LNCAP (cell line): ENCODE results near the gene LY6G5B.

ENCODE experiments used
- TF ChIP-seq, protein P1 (sequence below): fragments of 450-650 bp; IDR thresholded peaks from 2 replicates; pipeline ENCODE4 v1.5.1; 2017; ENCODE audit warnings: mild to moderate bottlenecking

LY6G5B gene

DNA sequence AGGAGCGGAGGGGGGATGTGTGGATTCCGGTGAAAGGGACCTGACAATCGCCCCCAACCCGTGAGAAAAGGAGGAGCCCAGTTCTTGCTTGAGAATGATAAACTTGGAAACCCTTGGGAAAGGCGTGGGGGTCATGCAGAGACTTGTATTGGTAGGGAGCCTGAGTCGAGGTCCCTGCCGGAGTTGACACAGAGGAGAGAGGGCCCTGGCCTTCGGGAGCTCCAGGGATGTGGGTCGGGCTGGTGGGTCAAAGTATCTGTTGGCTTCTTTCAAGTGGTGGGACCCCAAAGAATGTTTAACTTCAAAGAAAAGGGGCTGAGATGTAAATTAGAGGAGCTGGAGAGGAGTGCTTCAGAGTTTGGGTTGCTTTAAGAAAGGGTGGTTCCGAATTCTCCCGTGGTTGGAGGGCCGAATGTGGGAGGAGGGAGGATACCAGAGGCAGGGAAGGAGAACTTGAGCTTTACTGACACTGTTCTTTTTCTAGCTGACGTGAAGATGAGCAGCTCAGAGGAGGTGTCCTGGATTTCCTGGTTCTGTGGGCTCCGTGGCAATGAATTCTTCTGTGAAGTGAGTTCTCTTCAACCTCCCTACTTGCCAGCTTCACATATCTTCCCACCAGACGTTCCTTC is 3.3 kb upstream of the LY6G5B start:
- TF ChIP-seq, protein P1, sequence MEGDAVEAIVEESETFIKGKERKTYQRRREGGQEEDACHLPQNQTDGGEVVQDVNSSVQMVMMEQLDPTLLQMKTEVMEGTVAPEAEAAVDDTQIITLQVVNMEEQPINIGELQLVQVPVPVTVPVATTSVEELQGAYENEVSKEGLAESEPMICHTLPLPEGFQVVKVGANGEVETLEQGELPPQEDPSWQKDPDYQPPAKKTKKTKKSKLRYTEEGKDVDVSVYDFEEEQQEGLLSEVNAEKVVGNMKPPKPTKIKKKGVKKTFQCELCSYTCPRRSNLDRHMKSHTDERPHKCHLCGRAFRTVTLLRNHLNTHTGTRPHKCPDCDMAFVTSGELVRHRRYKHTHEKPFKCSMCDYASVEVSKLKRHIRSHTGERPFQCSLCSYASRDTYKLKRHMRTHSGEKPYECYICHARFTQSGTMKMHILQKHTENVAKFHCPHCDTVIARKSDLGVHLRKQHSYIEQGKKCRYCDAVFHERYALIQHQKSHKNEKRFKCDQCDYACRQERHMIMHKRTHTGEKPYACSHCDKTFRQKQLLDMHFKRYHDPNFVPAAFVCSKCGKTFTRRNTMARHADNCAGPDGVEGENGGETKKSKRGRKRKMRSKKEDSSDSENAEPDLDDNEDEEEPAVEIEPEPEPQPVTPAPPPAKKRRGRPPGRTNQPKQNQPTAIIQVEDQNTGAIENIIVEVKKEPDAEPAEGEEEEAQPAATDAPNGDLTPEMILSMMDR: no peak

DNA sequence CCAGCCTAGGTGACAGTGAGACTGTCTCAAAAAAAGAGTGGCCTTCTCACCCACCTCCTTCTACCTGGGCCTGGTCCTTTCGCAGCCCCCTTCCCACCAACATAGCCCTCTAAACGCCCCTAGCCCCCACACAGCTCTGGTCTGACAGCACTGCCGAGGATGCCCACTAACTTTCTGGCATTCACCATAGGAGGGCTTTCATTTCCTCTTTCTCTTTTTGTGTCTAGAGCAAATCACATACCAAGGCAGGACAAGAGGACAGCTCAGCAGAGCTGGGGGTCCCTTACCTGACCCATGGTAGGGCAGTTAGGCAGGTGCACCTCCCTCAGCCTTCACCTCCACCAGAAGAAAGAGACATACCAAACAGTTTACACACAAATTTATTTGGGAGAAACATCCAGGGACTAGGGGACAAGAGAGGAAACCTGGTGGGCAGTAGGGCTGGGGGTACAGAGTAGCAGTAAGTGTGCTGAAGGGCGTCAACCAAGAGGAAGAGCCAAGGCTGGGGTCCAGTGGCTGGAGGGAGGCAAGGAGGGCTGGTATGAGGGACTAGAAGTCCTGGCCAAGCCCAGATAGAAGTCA is 6.6 kb downstream of the LY6G5B start:
- TF ChIP-seq, protein P1: no peak

DNA sequence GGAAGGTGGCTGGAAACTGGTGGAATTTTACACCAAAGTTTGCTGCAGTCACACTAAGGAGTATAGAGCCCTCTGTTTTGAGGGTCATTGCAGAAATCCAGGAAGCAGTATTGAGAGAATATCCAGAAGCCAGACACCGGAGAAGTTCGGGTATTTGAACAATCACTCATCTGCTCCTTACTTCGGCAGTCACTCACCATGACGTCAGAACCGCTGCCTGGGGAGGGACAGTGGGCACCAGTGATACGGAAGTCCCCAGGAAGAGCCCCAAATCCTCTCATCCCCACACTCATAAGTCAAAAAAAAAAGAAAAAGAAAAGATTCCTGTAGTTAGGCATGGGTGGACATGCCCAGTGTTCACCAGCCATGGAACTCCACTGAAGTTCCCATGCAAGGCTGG is 7.1 kb downstream of the LY6G5B start:
- TF ChIP-seq, protein P1: no peak

DNA sequence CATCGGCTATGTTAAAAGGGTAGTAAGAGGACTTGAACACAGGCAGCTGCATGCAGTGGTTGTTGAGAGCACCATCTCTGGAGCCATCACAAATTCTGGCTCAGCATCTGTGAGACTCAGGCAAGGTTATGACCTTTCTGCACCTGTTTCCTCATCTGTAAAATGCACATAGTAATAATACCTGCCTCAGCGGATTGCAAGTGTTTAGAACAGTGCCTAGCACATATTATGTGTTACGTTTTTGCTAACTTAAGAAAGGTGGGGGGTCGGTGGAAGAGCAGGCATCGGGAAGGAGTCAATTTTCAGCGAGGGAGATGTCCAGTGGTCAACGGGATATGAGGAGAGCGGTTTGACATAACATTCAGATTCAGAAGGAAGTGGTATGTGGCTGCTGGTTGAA is 8.2 kb downstream of the LY6G5B start:
- TF ChIP-seq, protein P1: no peak

DNA sequence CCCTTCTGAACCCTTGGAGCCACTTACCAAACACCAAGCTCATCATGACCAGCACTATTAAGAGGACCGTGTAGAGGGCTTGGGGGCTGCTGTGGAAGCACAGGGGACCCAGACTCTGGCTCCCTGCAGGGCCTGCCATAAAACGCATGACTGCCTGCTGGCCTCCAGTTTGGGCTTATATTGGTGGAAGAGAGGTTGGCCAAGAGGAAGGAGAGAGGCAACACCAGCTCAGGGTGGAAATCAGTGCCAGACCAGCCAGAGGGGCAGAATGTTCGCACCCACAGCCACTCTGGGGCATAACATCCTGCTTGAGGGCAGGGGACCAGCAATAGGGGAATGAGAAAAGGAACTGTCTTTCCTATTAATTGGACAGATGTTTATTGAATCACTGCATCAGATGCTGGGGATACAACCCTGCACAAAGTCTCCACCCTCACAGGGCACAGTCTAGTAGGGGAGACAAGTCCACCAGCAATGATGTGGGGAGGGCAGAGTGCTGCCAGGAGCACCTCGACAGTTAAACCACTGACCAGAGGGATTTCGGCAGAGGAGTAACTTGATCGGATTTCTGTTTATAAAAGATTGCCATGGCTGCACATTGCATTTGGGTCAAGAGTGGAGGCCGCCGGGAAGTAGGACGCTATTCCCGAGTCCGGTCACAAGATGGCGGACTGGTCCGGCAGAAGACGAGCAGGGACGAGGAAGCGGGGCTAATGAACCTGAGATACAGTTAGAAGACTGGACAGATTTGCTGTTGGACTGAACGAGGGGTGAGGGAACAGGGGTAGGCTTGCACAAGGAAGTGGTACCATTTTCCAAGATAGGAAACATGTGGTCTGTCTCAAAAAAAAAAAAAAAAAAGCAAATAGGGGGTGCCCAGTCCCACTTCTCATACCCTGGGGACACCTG is 10.7 kb downstream of the LY6G5B start, which contains the start of gene LY6G5C:
TSS of gene LY6G5C (minus strand) at position 842 of the 909 bp plus-strand sequence. CDS start at position 148, 694 bp downstream.
- TF ChIP-seq, protein P1: peak; percentile 63

DNA sequence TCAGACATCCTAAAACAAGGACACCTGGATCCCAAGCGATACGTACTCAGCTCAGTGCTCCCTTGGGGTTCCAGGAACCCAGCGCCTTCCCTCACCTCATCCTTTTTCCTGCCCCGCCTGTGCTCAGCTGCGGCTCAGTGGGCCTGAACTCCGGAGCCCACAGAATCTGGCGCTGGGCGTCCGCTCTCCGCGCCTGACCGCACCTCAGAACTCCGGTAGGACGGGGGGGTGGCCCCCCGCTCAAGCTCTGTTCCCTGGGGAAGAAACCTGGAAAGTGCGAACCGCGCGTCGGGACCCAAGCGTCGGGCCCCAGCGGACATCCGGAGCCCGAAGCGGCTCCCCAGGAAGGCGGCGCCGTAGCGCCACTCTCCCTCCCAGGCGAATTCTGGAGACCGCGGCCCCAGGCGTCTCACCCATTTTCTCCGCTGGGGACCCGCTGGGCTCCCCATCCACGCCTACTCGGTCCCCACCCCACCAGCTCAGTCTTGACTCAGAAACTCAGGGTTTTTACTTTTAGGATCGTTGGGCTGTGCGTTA is 11.4 kb downstream of the LY6G5B start:
- TF ChIP-seq, protein P1: no peak

DNA sequence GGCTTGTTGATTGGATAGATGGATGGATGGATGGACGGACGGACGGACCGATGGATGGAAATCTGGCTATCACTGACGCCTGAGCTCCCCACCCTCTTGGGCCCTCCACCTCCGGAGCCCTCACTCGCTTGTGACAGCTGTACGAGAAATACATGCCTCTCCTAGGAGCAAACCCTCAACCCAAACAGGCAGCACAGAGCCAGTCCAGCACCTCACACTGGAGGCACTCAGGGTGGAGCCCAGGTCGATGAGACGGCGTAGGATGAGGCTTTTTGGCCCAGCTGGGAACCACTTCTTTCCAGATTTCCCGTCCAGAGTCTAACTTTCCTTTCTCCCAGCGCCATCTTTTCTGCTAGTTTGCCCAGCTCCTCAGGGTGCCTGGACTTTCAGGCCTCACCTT is 13.8 kb downstream of the LY6G5B start:
- TF ChIP-seq, protein P1: no peak
